GM12878 (cell line): ENCODE data around the gene PDE1C. TPM values are rescaled to one million over a fixed set of nuclear protein-coding genes. Genes with fewer than 3 reads are reported as not detected.
A peak's percentile ranks its signal among the peaks of the same experiment; 100 is the strongest.

Source experiments
- ATF7 ChIP-seq: fragments of 450-650 bp; IDR thresholded peaks from 2 replicates; pipeline ENCODE4 v1.6.1; 2016; ENCODE audit warnings: low read depth, mild to moderate bottlenecking
- CUX1 ChIP-seq: IDR thresholded peaks from 2 replicates; pipeline ENCODE4 v1.6.1; 2012; ENCODE audit warnings: improper control_type of control experiment, low read depth, low read length; ENCODE audit not compliant: insufficient replicate concordance
- IKZF1 ChIP-seq: fragments of 450-650 bp; conservative IDR thresholded peaks from 2 replicates; pipeline ENCODE4 v1.6.1; 2017; ENCODE audit warnings: antibody characterized with exemption, mild to moderate bottlenecking
- KLF5 ChIP-seq: fragments of 450-650 bp; IDR thresholded peaks from 2 replicates; pipeline ENCODE4 v1.6.1; 2014; ENCODE audit warnings: mild to moderate bottlenecking; ENCODE audit not compliant: partially characterized antibody
- MEF2A ChIP-seq: IDR thresholded peaks from 2 replicates; pipeline ENCODE4 v1.6.1; 2011; ENCODE audit warnings: low read depth, mild to moderate bottlenecking, low read length, moderate library complexity; ENCODE audit not compliant: insufficient read depth
- MEF2B ChIP-seq: fragments of 450-650 bp; IDR thresholded peaks from 2 replicates; pipeline ENCODE4 v1.6.1; 2018; ENCODE audit warnings: mild to moderate bottlenecking, moderate library complexity; ENCODE audit not compliant: partially characterized antibody, poor library complexity, severe bottlenecking
- MTA2 ChIP-seq: fragments of 450-650 bp; IDR thresholded peaks from 2 replicates; pipeline ENCODE4 v1.6.1; 2016; ENCODE audit warnings: low read depth, mild to moderate bottlenecking, moderate library complexity
- NR2F1 ChIP-seq: fragments of 450-650 bp; conservative IDR thresholded peaks from 2 replicates; pipeline ENCODE4 v1.6.1; 2017; ENCODE audit warnings: mild to moderate bottlenecking
- RUNX3 ChIP-seq: IDR thresholded peaks from 2 replicates; pipeline ENCODE4 v1.6.1; 2012; ENCODE audit warnings: low read length, inconsistent platforms
- SREBF2 ChIP-seq: IDR thresholded peaks from 2 replicates; pipeline ENCODE4 v1.6.1; 2012; ENCODE audit warnings: mild to moderate bottlenecking, low read length
- TCF7 ChIP-seq: IDR thresholded peaks from 2 replicates; pipeline ENCODE4 v1.6.1; 2014; ENCODE audit warnings: antibody characterized with exemption, borderline replicate concordance
- polyA plus RNA-seq, 11 experiments: library from polyadenylated mRNA; depleted of rRNA in 4 of 11; unstranded in 6 of 11; stranded (reverse) in 5 of 11; fragments of >200 nt; fragmentation: Nextera tagmentation in 4 of 11; fragmentation: Illumina TruSeq in 1 of 11; extraction: Ambion mirVana in 4 of 11; extraction: Trizol in 1 of 11; gene quantifications; 1 replicate in 1 of 11; 2 replicates in 10 of 11; pipeline versions ENCODE4 v1.2.1 to v1.2.3, GENCODE V29; 2011 to 2016; ENCODE audit warnings: inconsistent platforms in 2 of 11, missing spikeins in 2 of 11, low read depth in 1 of 11
- total RNA-seq, 4 experiments: library from RNA; depleted of rRNA in 3 of 4; stranded (reverse); fragments of >200 nt in 3 of 4; fragmentation: Illumina TruSeq in 1 of 4; extraction: Trizol in 1 of 4; gene quantifications; 2 replicates each; pipeline versions ENCODE4 v1.2.1 to v1.2.3, GENCODE V29; 2013 to 2021
- TF ChIP-seq, protein P1 (sequence below): fragments of 450-650 bp; IDR thresholded peaks from 2 replicates; pipeline ENCODE4 v1.6.1; 2016; ENCODE audit warnings: mild to moderate bottlenecking
- TF ChIP-seq, protein P2 (sequence below): fragments of 450-650 bp; IDR thresholded peaks from 2 replicates; pipeline ENCODE4 v1.6.1; 2017; ENCODE audit warnings: mild to moderate bottlenecking, low read depth, inconsistent platforms; ENCODE audit not compliant: poor library complexity, severe bottlenecking

PDE1C gene
- total and polyA plus RNA-seq, 10 of the 15 experiments (the other 5 are each of a cell fraction or from before 2014, with no cell fraction given) = 0.29 to 2.3 (median 0.70) TPM

GRCh38 chr7:31892099-31892829, 177.9 kb downstream of the PDE1C start (continued):
- no peak for TF ChIP-seq KLF5
- TF ChIP-seq MEF2B = peak; percentile 99
- TF ChIP-seq, protein P1, sequence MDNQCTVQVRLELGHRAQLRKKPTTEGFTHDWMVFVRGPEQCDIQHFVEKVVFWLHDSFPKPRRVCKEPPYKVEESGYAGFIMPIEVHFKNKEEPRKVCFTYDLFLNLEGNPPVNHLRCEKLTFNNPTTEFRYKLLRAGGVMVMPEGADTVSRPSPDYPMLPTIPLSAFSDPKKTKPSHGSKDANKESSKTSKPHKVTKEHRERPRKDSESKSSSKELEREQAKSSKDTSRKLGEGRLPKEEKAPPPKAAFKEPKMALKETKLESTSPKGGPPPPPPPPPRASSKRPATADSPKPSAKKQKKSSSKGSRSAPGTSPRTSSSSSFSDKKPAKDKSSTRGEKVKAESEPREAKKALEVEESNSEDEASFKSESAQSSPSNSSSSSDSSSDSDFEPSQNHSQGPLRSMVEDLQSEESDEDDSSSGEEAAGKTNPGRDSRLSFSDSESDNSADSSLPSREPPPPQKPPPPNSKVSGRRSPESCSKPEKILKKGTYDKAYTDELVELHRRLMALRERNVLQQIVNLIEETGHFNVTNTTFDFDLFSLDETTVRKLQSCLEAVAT = 0 out of 2 replicates have a peak, but pooled peaks have one; percentile 33
- peak; percentile 79 for TF ChIP-seq RUNX3
- 0 out of 2 replicates have a peak, but pooled peaks have one; percentile 31 for TF ChIP-seq MEF2A
- peak; percentile 95 for TF ChIP-seq CUX1
- TF ChIP-seq NR2F1 = no peak; the same call in 1 of the 2 replicates
- peak; percentile 56; the same call in 1 of the 2 replicates for TF ChIP-seq TCF7
- TF ChIP-seq, protein P2, sequence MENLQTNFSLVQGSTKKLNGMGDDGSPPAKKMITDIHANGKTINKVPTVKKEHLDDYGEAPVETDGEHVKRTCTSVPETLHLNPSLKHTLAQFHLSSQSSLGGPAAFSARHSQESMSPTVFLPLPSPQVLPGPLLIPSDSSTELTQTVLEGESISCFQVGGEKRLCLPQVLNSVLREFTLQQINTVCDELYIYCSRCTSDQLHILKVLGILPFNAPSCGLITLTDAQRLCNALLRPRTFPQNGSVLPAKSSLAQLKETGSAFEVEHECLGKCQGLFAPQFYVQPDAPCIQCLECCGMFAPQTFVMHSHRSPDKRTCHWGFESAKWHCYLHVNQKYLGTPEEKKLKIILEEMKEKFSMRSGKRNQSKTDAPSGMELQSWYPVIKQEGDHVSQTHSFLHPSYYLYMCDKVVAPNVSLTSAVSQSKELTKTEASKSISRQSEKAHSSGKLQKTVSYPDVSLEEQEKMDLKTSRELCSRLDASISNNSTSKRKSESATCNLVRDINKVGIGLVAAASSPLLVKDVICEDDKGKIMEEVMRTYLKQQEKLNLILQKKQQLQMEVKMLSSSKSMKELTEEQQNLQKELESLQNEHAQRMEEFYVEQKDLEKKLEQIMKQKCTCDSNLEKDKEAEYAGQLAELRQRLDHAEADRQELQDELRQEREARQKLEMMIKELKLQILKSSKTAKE = peak; percentile 84
- peak; percentile 54 for TF ChIP-seq IKZF1
- peak; percentile 62 for TF ChIP-seq ATF7
- TF ChIP-seq SREBF2 = no peak
- peak; percentile 91 for TF ChIP-seq MTA2
